Neural progenitor cell (in vitro differentiated cells): ENCODE results near the gene SLC10A7. TPM values are rescaled to one million over a fixed set of nuclear protein-coding genes. Genes with fewer than 3 reads are reported as not detected.
A peak's percentile ranks its signal among the peaks of the same experiment; 100 is the strongest.

Source experiments
- DNase-seq: peaks from one replicate; pipeline ENCODE4 v3.0.0-alpha.2; 2016; ENCODE audit warnings: low spot score
- H2AFZ ChIP-seq: fragments of 200-600 bp; sonication (generic); replicated peaks from 2 replicates; pipeline ENCODE4 v1.6.1; 2016; ENCODE audit warnings: antibody characterized with exemption
- H3F3A ChIP-seq: fragments of 200-600 bp; sonication (generic); 2 replicates; pipeline ENCODE4 v1.6.1; 2016; ENCODE audit warnings: antibody characterized with exemption, low read depth
- H3K27ac ChIP-seq: fragments of 200-600 bp; sonication (generic); 2 replicates; pipeline ENCODE4 v1.5.1; 2016; ENCODE audit warnings: mild to moderate bottlenecking
- H3K27me3 ChIP-seq: fragments of 200-600 bp; sonication (generic); 2 replicates; pipeline ENCODE4 v1.6.1; 2016; ENCODE audit warnings: mild to moderate bottlenecking, moderate library complexity
- H3K36me3 ChIP-seq: fragments of 200-600 bp; sonication (generic); 2 replicates; pipeline ENCODE4 v1.5.1; 2016
- H3K4me1 ChIP-seq: fragments of 200-600 bp; sonication (generic); 2 replicates; pipeline ENCODE4 v1.6.1; 2016; ENCODE audit warnings: mixed run types
- H3K4me2 ChIP-seq: fragments of 200-600 bp; sonication (generic); 2 replicates; pipeline ENCODE4 v1.6.1; 2016
- H3K4me3 ChIP-seq: fragments of 200-600 bp; sonication (generic); 2 replicates; pipeline ENCODE4 v1.5.1; 2016
- H3K79me2 ChIP-seq: fragments of 200-600 bp; sonication (generic); 2 replicates; pipeline ENCODE4 v1.6.1; 2016; ENCODE audit warnings: low read depth
- H3K9ac ChIP-seq: fragments of 200-600 bp; sonication (generic); 2 replicates; pipeline ENCODE4 v1.6.1; 2016
- H3K9me3 ChIP-seq: fragments of 200-600 bp; sonication (generic); 2 replicates; pipeline ENCODE4 v1.5.1; 2016; ENCODE audit warnings: low read depth
- H4K20me1 ChIP-seq: fragments of 200-600 bp; sonication (generic); 2 replicates; pipeline ENCODE4 v1.6.1; 2016; ENCODE audit warnings: low read depth
- H3K27ac Mint-ChIP-seq: 3 replicates; pipeline ENCODE4 v1.8.0; 2021; ENCODE audit warnings: mixed read lengths
- H3K27me3 Mint-ChIP-seq: 2 replicates; pipeline ENCODE4 v1.8.0; 2022; ENCODE audit warnings: low read depth, mild to moderate bottlenecking, inconsistent platforms, moderate library complexity, mixed read lengths; ENCODE audit not compliant: insufficient read depth
- H3K36me3 Mint-ChIP-seq: 3 replicates; pipeline ENCODE4 v1.8.0; 2021; ENCODE audit warnings: mixed read lengths
- H3K4me1 Mint-ChIP-seq: 3 replicates; pipeline ENCODE4 v1.8.0; 2021; ENCODE audit warnings: mixed read lengths
- H3K4me3 Mint-ChIP-seq: 3 replicates; pipeline ENCODE4 v1.8.0; 2021; ENCODE audit warnings: mild to moderate bottlenecking, moderate library complexity, mixed read lengths
- H3K9me3 Mint-ChIP-seq: 3 replicates; pipeline ENCODE4 v1.8.0; 2020; ENCODE audit warnings: mixed read lengths
- EZH2 ChIP-seq: fragments of 200-600 bp; sonication (generic); IDR thresholded peaks from 2 replicates; pipeline ENCODE4 v1.6.1; 2017; ENCODE audit warnings: antibody characterized with exemption, mild to moderate bottlenecking, moderate library complexity
- EZH2phosphoT487 ChIP-seq: fragments of 200-600 bp; sonication (generic); IDR thresholded peaks from 2 replicates; pipeline ENCODE4 v1.6.1; 2017; ENCODE audit warnings: antibody characterized with exemption
- total RNA-seq: library from RNA; depleted of rRNA; stranded (reverse); fragments of >200 nt; gene quantifications from 2 replicates; pipeline ENCODE4 v1.2.3, GENCODE V29; 2015; ENCODE audit warnings: low replicate concordance
- TF ChIP-seq, protein P1 (sequence below): fragments of 200-600 bp; sonication (generic); IDR thresholded peaks from 2 replicates; pipeline ENCODE4 v1.5.1; 2017; ENCODE audit warnings: antibody characterized with exemption, mild to moderate bottlenecking

SLC10A7 gene
- total RNA-seq, 1 donor from 2014 or later, result 9.9 TPM

DNA sequence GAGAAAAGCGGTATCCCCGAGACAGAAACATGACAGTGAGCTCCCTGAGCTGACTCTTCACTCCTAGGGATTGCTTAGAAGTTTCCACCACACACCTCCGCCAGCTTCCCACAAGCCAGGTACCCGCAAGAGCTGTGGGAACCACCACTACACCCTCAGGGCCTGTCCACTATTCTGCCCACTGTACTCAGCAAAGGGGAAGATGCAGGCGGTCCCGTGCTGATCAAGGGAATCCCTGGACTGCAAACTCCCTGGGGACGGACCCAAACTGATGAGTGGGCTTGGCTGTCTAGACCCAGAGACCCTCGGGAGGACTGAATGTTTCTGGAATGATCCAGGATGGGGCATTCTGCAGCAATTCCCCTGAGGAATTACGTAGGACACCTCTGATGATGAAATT, 277.2 kb downstream of the SLC10A7 start:
- Histone ChIP-seq H3K9me3 (no peaks in the 10 kb centered on the region), H3K4me2 (no peak overlapping the region), H3K27me3 (no peaks in the 10 kb centered on the region), H3K4me1 (no peaks in the 10 kb centered on the region), H3K27ac (no peak overlapping the region), H3K79me2 (no peaks in the 10 kb centered on the region), H3K4me3 (no peak overlapping the region), H4K20me1 (no peaks in the 10 kb centered on the region), H3K9ac (no peak overlapping the region), H2AFZ (no peak overlapping the region), H3K36me3 (no peaks in the 10 kb centered on the region), H3F3A (no peaks in the 10 kb centered on the region)
- Mint-ChIP-seq H3K27me3 (peaks cover 7% of the 10 kb centered on the region), H3K4me3 (no peak overlapping the region), H3K9me3 (no peaks in the 10 kb centered on the region), H3K36me3 (no peaks in the 10 kb centered on the region), H3K27ac (no peak overlapping the region), H3K4me1 (peaks cover 11% of the 10 kb centered on the region)
- TF ChIP-seq, protein P1, sequence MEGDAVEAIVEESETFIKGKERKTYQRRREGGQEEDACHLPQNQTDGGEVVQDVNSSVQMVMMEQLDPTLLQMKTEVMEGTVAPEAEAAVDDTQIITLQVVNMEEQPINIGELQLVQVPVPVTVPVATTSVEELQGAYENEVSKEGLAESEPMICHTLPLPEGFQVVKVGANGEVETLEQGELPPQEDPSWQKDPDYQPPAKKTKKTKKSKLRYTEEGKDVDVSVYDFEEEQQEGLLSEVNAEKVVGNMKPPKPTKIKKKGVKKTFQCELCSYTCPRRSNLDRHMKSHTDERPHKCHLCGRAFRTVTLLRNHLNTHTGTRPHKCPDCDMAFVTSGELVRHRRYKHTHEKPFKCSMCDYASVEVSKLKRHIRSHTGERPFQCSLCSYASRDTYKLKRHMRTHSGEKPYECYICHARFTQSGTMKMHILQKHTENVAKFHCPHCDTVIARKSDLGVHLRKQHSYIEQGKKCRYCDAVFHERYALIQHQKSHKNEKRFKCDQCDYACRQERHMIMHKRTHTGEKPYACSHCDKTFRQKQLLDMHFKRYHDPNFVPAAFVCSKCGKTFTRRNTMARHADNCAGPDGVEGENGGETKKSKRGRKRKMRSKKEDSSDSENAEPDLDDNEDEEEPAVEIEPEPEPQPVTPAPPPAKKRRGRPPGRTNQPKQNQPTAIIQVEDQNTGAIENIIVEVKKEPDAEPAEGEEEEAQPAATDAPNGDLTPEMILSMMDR, result no peak
- no peak for TF ChIP-seq EZH2
- DNase-seq, result no peak

DNA sequence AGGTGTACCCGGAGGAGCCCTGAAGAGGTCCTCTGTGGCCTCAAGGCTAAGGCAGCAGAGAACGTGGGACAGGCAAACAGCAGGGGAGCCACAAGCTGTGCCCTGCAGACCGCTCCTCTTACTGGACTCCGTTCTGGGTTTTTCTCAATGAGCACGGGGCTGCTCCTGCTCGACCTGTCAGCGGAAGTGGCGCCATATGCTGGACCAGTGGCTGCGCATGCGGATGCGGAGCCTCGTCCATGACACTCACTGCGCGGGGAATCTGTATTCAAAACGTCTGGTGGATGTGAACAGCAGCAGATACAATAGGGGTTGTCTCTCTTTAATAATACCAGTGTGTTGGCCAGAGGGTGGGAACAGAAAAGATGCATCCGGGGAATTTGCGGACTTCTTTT, 277.9 kb downstream of the SLC10A7 start:
- no peaks in the 10 kb centered on the region for H3K4me1 ChIP-seq
- no peak overlapping the region for H3K27ac ChIP-seq
- H3K9me3 ChIP-seq, result no peaks in the 10 kb centered on the region
- no peaks in the 10 kb centered on the region for H3F3A ChIP-seq
- H3K4me3 Mint-ChIP-seq, result no peak overlapping the region
- H3K4me1 Mint-ChIP-seq, result peaks cover 13% of the 10 kb centered on the region
- H3K36me3 ChIP-seq, result no peaks in the 10 kb centered on the region
- no peak for DNase-seq
- no peak overlapping the region for H3K4me2 ChIP-seq
- H3K36me3 Mint-ChIP-seq, result no peaks in the 10 kb centered on the region
- no peaks in the 10 kb centered on the region for H3K79me2 ChIP-seq
- H4K20me1 ChIP-seq, result no peaks in the 10 kb centered on the region
- H3K4me3 ChIP-seq, result no peak overlapping the region
- H3K27me3 Mint-ChIP-seq, result peaks cover 7% of the 10 kb centered on the region
- no peak overlapping the region for H3K27ac Mint-ChIP-seq
- H3K27me3 ChIP-seq, result no peaks in the 10 kb centered on the region
- H3K9ac ChIP-seq, result no peak overlapping the region
- H2AFZ ChIP-seq, result peak overlapping the region; percentile 72
- H3K9me3 Mint-ChIP-seq, result no peaks in the 10 kb centered on the region
- TF ChIP-seq EZH2phosphoT487 (no peak), EZH2 (no peak)
- TF ChIP-seq, protein P1, result no peak

DNA sequence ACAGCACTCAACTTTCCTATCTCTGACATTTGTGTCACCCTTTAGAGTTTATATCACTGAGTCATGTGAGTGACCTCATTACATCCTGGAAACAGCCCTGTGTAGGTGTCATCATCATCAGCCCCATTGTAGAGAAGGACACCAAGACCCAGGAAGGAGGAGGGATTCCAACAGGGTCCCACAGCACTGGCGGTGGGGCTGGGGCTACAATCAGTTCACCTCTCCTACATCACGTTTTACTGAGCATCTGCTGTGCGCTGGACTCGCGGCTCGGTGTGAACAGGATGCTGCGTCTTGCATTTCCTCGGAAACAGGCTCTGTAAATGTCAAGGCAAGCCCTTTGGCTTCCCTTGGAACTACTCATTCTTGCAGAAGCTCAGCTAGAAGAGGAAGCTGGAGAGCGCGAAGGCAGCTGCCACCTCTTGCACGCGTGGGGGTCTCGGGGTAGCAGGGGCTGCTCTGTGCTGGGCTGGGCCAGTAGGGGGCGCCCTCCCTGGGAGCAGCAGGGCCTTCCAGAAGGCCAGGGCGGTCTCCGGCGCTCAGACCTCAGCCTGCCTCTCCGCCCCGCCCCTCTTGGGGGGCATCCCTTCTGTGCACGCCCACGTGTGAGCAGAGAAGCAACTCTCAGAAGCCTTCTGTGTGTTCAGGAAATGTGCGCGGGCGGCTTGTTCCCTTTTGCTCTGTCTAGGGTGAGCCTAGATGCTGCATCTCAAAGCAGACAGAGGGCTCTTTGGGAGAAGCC, 278.4 kb downstream of the SLC10A7 start:
- no peak overlapping the region for H3K27ac Mint-ChIP-seq
- Histone ChIP-seq H4K20me1 (no peaks in the 10 kb centered on the region), H3K4me1 (no peaks in the 10 kb centered on the region), H3K27ac (no peak overlapping the region), H3F3A (no peaks in the 10 kb centered on the region), H3K4me3 (no peak overlapping the region), H3K36me3 (no peaks in the 10 kb centered on the region), H2AFZ (peak overlapping the region; percentile 72), H3K4me2 (no peak overlapping the region), H3K27me3 (no peaks in the 10 kb centered on the region), H3K79me2 (no peaks in the 10 kb centered on the region), H3K9ac (no peak overlapping the region), H3K9me3 (no peaks in the 10 kb centered on the region)
- no peak overlapping the region for H3K4me3 Mint-ChIP-seq
- H3K36me3 Mint-ChIP-seq, result no peaks in the 10 kb centered on the region
- H3K27me3 Mint-ChIP-seq, result peaks cover 7% of the 10 kb centered on the region
- H3K4me1 Mint-ChIP-seq, result peaks cover 13% of the 10 kb centered on the region
- H3K9me3 Mint-ChIP-seq, result no peaks in the 10 kb centered on the region
- no peak for TF ChIP-seq EZH2phosphoT487
- TF ChIP-seq EZH2, result no peak
- TF ChIP-seq, protein P1, result peak; percentile 56
- DNase-seq, result peak; percentile 27
